HepG2 (cell line): ENCODE measurements around the gene ADCY9. TPM values are rescaled to one million over a fixed set of nuclear protein-coding genes. Genes with fewer than 3 reads are reported as not detected.

Experiments used
- FOXM1 ChIP-seq: sonication (generic); formaldehyde crosslinking; IDR thresholded peaks from 2 replicates; pipeline ENCODE4 v1.5.0; 2020; ENCODE audit warnings: missing genetic modification reagents
- IRF1 ChIP-seq: sonication (generic); formaldehyde crosslinking; IDR thresholded peaks from 2 replicates; pipeline ENCODE4 v1.4.0; 2020; ENCODE audit warnings: low read depth, mild to moderate bottlenecking, missing genetic modification reagents
- NFE2L1 ChIP-seq: sonication (generic); formaldehyde crosslinking; IDR thresholded peaks from 2 replicates; pipeline ENCODE4 v1.4.0; 2020; ENCODE audit warnings: missing genetic modification reagents, mild to moderate bottlenecking, borderline replicate concordance
- RAD21 ChIP-seq: fragments of 450-650 bp; formaldehyde crosslinking; IDR thresholded peaks from 2 replicates; pipeline ENCODE4 v1.5.0; 2020; ENCODE audit warnings: mild to moderate bottlenecking
- RAD51 ChIP-seq: fragments of 450-650 bp; IDR thresholded peaks from 2 replicates; pipeline ENCODE4 v1.6.1; 2016; ENCODE audit warnings: borderline replicate concordance
- SALL2 ChIP-seq: sonication (generic); formaldehyde crosslinking; IDR thresholded peaks from 2 replicates; pipeline ENCODE4 v1.8.1; 2023; ENCODE audit warnings: mild to moderate bottlenecking, missing genetic modification reagents, inconsistent platforms
- TBL1XR1 ChIP-seq: fragments of 150-350 bp; IDR thresholded peaks from 2 replicates; pipeline ENCODE4 v1.6.1; 2014; ENCODE audit warnings: borderline replicate concordance, low read length; ENCODE audit not compliant: partially characterized antibody
- YEATS2 ChIP-seq: sonication (generic); formaldehyde crosslinking; IDR thresholded peaks from 2 replicates; pipeline ENCODE4 v1.4.0; 2020; ENCODE audit warnings: missing genetic modification reagents, borderline replicate concordance
- ZBTB26 ChIP-seq: IDR thresholded peaks from 2 replicates; pipeline ENCODE4 v1.6.1; 2016; ENCODE audit warnings: missing compliant biosample characterization, missing genetic modification reagents, borderline replicate concordance
- ZFX ChIP-seq: sonication (generic); formaldehyde crosslinking; IDR thresholded peaks from 2 replicates; pipeline ENCODE4 v1.4.0; 2020; ENCODE audit warnings: mild to moderate bottlenecking, low read depth, missing genetic modification reagents, moderate library complexity
- ZMAT3 ChIP-seq: sonication (generic); formaldehyde crosslinking; conservative IDR thresholded peaks from 2 replicates; pipeline ENCODE4 v1.7.0; 2021; ENCODE audit warnings: missing genetic modification reagents
- ZNF101 ChIP-seq: sonication (generic); formaldehyde crosslinking; IDR thresholded peaks from 2 replicates; pipeline ENCODE4 v1.4.0; 2020; ENCODE audit warnings: mild to moderate bottlenecking, low read depth, missing genetic modification reagents, borderline replicate concordance
- ZNF331 ChIP-seq: sonication (generic); formaldehyde crosslinking; IDR thresholded peaks from 2 replicates; pipeline ENCODE4 v1.4.0; 2020; ENCODE audit warnings: missing genetic modification reagents
- ZNF572 ChIP-seq: sonication (generic); formaldehyde crosslinking; IDR thresholded peaks from 2 replicates; pipeline ENCODE4 v1.5.1; 2020; ENCODE audit warnings: mild to moderate bottlenecking, missing genetic modification reagents
- ZNF574 ChIP-seq: sonication (generic); formaldehyde crosslinking; IDR thresholded peaks from 2 replicates; pipeline ENCODE4 v1.4.0; 2020; ENCODE audit warnings: missing genetic modification reagents
- ZNF720 ChIP-seq: sonication (generic); formaldehyde crosslinking; IDR thresholded peaks from 2 replicates; pipeline ENCODE4 v1.4.0; 2020; ENCODE audit warnings: missing genetic modification reagents
- polyA plus RNA-seq, 8 experiments: library from polyadenylated mRNA; depleted of rRNA in 3 of 8; stranded (reverse) in 7 of 8; unstranded in 1 of 8; fragments of >200 nt; fragmentation: Illumina TruSeq in 4 of 8; extraction: Trizol in 4 of 8; gene quantifications; 2 replicates each; pipeline versions ENCODE4 v1.2.1 to v1.2.3, GENCODE V29; 2011 to 2016; ENCODE audit warnings: low read depth in 4 of 8, missing spikeins in 1 of 8, mixed read lengths in 1 of 8; ENCODE audit not compliant: insufficient read depth in 1 of 8
- total RNA-seq, 5 experiments: library from RNA; depleted of rRNA; stranded (reverse); fragments of >200 nt; fragmentation: Illumina TruSeq; extraction: Trizol; gene quantifications; 2 replicates each; pipeline ENCODE4 v1.2.3, GENCODE V29; 2016; ENCODE audit warnings: low read depth in 1 of 5
- TF ChIP-seq, protein P1 (sequence below), 2 experiments: sonication (generic) in 1 of 2; formaldehyde crosslinking in 1 of 2; IDR thresholded peaks; 2 replicates each; pipeline versions ENCODE4 v1.5.1 to v1.6.1; 2011 to 2020; ENCODE audit warnings: borderline replicate concordance in 1 of 2, low read depth in 1 of 2, low read length in 1 of 2, mild to moderate bottlenecking in 1 of 2, missing genetic modification reagents in 1 of 2, moderate library complexity in 1 of 2
- TF ChIP-seq, protein P2 (sequence below): sonication (generic); formaldehyde crosslinking; IDR thresholded peaks from 2 replicates; pipeline ENCODE4 v1.8.0; 2022; ENCODE audit warnings: mild to moderate bottlenecking, missing genetic modification reagents, moderate library complexity
- TF ChIP-seq, protein P3 (sequence below): sonication (generic); formaldehyde crosslinking; IDR thresholded peaks from 2 replicates; pipeline ENCODE4 v1.8.1; 2023; ENCODE audit warnings: missing genetic modification reagents, mild to moderate bottlenecking, borderline replicate concordance

Gene ADCY9
- total and polyA plus RNA-seq, 2 of the 13 experiments (the other 11 are each of a cell fraction or from before 2014, with no cell fraction given), result 11.2 to 13.9 TPM

GRCh38 chr16:4114257-4115208, 1.7 kb downstream of the ADCY9 start (continued):
- TF ChIP-seq, protein P1, sequence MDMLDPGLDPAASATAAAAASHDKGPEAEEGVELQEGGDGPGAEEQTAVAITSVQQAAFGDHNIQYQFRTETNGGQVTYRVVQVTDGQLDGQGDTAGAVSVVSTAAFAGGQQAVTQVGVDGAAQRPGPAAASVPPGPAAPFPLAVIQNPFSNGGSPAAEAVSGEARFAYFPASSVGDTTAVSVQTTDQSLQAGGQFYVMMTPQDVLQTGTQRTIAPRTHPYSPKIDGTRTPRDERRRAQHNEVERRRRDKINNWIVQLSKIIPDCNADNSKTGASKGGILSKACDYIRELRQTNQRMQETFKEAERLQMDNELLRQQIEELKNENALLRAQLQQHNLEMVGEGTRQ (IDR thresholded peaks at IDR 0.05; ENCODE audit: low read depth, low read length), result no peak
- TF ChIP-seq, protein P1 (CRISPR knock-in tag; IDR thresholded peaks at IDR 0.05; ENCODE audit: borderline replicate concordance), result no peak
- no peak for TF ChIP-seq SALL2 (CRISPR knock-in tag)
- no peak for TF ChIP-seq ZNF331
- no peak for TF ChIP-seq FOXM1 (CRISPR knock-in tag)
- no peak for TF ChIP-seq ZNF101
- TF ChIP-seq IRF1 (CRISPR knock-in tag), result no peak
- no peak for TF ChIP-seq RAD51
- TF ChIP-seq NFE2L1 (CRISPR knock-in tag), result no peak
- TF ChIP-seq ZNF574 (CRISPR knock-in tag), result no peak
- TF ChIP-seq ZBTB26, result peak; percentile 61; the same call in 1 of the 2 replicates
- no peak for TF ChIP-seq ZNF720
- TF ChIP-seq, protein P2, sequence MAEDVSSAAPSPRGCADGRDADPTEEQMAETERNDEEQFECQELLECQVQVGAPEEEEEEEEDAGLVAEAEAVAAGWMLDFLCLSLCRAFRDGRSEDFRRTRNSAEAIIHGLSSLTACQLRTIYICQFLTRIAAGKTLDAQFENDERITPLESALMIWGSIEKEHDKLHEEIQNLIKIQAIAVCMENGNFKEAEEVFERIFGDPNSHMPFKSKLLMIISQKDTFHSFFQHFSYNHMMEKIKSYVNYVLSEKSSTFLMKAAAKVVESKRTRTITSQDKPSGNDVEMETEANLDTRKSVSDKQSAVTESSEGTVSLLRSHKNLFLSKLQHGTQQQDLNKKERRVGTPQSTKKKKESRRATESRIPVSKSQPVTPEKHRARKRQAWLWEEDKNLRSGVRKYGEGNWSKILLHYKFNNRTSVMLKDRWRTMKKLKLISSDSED, result no peak
- TF ChIP-seq ZMAT3 (CRISPR knock-in tag), result no peak
- peak; percentile 14; the same call in 1 of the 2 replicates for TF ChIP-seq ZFX
- TF ChIP-seq YEATS2 (CRISPR knock-in tag), result 0 out of 2 replicates have a peak, but pooled peaks have one; percentile 23
- TF ChIP-seq RAD21 (CRISPR knock-in tag), result no peak
- TF ChIP-seq ZNF572 (CRISPR knock-in tag), result no peak
- TF ChIP-seq, protein P3, sequence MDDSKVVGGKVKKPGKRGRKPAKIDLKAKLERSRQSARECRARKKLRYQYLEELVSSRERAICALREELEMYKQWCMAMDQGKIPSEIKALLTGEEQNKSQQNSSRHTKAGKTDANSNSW (CRISPR knock-in tag), result no peak
- no peak for TF ChIP-seq TBL1XR1
